ENCODE results near the gene NEDD4L. TPM values are rescaled to one million over a fixed set of nuclear protein-coding genes. Genes with fewer than 3 reads are reported as not detected.

Gene NEDD4L
- total RNA-seq, 6 experiments from 2014 or later = 11.2 to 28.1 (median 15.7) TPM

DNA sequence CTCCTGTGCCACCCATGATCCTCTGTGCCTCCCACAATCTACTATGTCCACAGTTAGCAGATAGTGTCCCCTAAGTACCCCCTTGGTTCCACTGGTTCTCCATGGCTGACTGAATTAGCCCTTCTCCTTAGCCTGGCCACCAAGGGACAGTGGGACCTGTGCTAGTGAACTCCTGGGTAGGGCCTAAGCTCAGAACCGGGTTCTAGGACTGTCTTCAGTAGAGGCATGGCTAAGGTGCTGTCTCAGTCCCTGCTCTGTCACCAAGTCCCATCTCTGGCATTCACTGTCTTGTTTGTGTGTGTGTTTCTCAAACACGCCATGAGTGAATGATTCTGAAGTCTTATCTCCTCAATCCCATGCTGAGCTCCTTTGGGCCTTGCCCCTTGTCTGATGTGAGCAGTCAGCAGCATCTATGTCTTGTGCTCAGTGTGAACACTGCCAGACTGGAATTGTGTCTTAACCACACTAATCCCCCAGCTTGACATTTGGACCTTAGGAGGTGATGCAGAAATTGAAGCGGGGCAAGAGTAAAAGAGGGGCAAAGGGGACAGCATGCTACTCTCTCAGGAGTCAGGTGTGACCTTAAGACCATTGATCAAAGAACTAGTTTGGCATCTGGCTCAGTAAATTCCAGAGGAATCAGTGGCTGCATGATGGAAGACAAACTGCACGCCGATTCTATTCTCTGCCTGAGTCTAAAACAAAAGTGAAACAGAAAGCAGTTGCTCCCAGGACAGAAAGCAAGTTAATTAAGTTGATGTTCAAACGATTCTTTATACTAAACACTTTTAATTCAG, 394.3 kb downstream of the NEDD4L start:
- peak overlapping the region; percentile 80 for H3K4me3 Mint-ChIP-seq
- TF ChIP-seq, protein P1, sequence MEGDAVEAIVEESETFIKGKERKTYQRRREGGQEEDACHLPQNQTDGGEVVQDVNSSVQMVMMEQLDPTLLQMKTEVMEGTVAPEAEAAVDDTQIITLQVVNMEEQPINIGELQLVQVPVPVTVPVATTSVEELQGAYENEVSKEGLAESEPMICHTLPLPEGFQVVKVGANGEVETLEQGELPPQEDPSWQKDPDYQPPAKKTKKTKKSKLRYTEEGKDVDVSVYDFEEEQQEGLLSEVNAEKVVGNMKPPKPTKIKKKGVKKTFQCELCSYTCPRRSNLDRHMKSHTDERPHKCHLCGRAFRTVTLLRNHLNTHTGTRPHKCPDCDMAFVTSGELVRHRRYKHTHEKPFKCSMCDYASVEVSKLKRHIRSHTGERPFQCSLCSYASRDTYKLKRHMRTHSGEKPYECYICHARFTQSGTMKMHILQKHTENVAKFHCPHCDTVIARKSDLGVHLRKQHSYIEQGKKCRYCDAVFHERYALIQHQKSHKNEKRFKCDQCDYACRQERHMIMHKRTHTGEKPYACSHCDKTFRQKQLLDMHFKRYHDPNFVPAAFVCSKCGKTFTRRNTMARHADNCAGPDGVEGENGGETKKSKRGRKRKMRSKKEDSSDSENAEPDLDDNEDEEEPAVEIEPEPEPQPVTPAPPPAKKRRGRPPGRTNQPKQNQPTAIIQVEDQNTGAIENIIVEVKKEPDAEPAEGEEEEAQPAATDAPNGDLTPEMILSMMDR (IDR thresholded peaks at IDR 0.05) = no peak
- peak overlapping the region; percentile 4 for H3K27ac Mint-ChIP-seq
- no peak for DNase-seq
- H3K4me1 Mint-ChIP-seq (ENCODE audit: low read depth) = peaks cover 12% of the 10 kb centered on the region
- no peaks in the 10 kb centered on the region for H3K36me3 Mint-ChIP-seq (ENCODE audit: low read depth)
- no peaks in the 10 kb centered on the region for H3K9me3 Mint-ChIP-seq
- peaks cover 8% of the 10 kb centered on the region for H3K27me3 Mint-ChIP-seq (ENCODE audit: insufficient read depth)

DNA sequence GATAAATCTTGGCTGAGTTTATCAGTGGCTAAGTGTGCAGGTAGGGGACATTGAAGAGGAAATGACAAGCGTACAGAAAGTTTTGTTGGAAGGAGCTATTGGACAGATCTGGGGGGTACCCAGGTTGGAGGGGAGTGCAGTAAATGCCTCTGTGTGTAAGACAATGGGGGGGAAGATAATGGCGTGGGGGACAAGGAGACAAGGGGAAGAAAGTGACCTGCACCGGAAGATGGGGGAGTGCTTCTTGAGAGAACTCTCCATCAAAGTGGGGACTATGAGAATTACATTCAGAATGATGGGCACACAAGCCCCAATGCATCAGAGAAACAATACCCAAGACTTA, 394.9 kb downstream of the NEDD4L start:
- TF ChIP-seq, protein P1 (IDR thresholded peaks at IDR 0.05) = no peak
- no peaks in the 10 kb centered on the region for H3K36me3 Mint-ChIP-seq (ENCODE audit: low read depth)
- peaks cover 8% of the 10 kb centered on the region for H3K27me3 Mint-ChIP-seq (ENCODE audit: insufficient read depth)
- H3K9me3 Mint-ChIP-seq = no peaks in the 10 kb centered on the region
- H3K27ac Mint-ChIP-seq = peak overlapping the region; percentile 4
- peaks cover 12% of the 10 kb centered on the region for H3K4me1 Mint-ChIP-seq (ENCODE audit: low read depth)
- peak overlapping the region; percentile 80 for H3K4me3 Mint-ChIP-seq
- DNase-seq = no peak

DNA sequence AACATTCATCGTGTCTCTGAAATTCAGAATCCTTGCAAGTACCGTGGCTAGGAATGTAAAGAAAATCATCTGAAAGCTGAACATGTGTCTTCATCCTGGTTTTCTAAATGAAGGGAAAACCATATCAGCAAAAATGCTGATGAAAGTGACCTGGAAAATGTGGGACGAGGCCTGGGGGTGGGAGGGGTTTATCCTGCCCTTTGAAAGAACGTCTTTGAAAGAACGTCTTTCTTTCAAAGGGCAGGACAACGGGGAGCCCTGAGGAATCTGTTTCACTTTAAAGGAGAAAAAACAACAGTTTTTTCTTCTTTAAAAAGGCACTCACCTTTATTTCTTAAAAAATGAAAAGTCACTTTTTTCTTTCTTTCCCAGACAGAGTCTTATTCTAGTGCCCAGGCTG, 399.6 kb downstream of the NEDD4L start:
- no peak for DNase-seq
- no peaks in the 10 kb centered on the region for H3K36me3 Mint-ChIP-seq (ENCODE audit: low read depth)
- peaks cover 23% of the 10 kb centered on the region for H3K4me1 Mint-ChIP-seq (ENCODE audit: low read depth)
- TF ChIP-seq, protein P1 (IDR thresholded peaks at IDR 0.05) = no peak
- peaks cover 6% of the 10 kb centered on the region for H3K27me3 Mint-ChIP-seq (ENCODE audit: insufficient read depth)
- peak overlapping the region; percentile 26; the same call in 1 of the 2 replicates for H3K4me3 Mint-ChIP-seq
- no peaks in the 10 kb centered on the region for H3K9me3 Mint-ChIP-seq
- no peak overlapping the region for H3K27ac Mint-ChIP-seq

DNA sequence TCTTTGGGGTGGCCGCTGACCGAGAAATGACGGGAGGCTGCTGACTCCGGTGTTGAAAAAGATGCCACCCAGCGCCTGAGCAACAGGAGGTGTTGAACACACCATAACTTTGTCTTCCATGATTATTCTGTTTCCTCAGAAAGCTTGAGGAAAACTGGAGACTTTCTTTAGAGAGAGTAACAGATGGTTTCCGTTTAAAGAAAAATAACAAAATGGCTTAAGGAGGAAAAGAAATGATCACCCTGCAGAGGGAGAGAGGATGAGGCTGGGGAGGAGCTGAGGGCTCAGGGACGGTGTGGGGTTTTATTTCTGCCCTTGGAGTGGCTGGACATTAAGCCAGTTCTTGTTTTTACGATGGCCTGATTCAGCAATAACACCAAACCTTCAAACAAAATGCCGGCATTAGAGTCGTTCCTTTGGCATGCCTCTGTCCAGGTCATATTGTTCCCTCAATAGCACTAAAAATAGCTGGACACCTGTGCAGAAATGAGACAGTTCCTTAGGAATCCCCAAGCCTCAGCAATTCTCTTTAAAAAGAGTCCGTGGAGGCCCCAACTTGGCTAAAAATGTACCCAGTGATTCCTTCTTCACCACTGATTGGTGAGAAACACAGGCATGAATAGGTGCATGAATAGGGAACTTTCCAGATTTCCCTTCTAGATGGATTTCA, 402.5 kb downstream of the NEDD4L start:
- DNase-seq = no peak
- H3K36me3 Mint-ChIP-seq (ENCODE audit: low read depth) = no peaks in the 10 kb centered on the region
- H3K4me3 Mint-ChIP-seq = no peak overlapping the region
- H3K9me3 Mint-ChIP-seq = no peaks in the 10 kb centered on the region
- H3K27ac Mint-ChIP-seq = no peak overlapping the region
- TF ChIP-seq, protein P1 (IDR thresholded peaks at IDR 0.05) = no peak
- peaks cover 26% of the 10 kb centered on the region for H3K4me1 Mint-ChIP-seq (ENCODE audit: low read depth)
- peaks cover 23% of the 10 kb centered on the region for H3K27me3 Mint-ChIP-seq (ENCODE audit: insufficient read depth)

DNA sequence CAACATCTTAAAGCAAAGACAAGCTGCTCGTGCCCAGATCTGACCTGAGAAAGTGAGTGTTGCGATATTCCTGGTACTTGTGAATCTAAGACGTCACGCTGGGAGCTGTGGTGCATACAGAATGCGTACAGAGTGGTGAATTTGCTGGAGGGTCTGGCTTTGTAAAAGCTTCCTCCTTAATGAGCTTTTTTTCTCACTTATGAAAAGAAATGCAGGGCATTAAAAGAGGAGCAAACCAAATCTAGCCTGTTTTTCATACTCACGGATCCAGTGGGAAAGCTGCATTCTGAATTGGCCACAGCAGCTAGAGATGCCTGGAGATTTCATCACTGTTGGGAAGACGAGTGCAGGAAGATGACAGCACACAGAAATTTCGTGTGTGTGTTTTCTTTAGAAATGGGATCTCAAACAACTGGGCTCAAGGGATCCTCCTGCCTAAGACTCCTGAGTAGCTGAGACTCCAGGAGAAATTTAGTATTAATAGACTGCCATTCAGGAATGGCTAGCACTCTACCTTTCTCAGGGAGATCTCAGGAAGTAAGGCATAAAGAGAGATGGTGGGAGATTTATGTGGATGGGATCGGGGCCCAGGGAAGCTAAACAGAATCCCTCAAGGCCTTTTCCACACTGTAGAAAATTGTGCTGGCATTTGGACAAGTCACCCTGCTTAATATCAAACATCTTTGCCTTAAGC, 403.5 kb downstream of the NEDD4L start:
- TF ChIP-seq, protein P1 (IDR thresholded peaks at IDR 0.05) = no peak
- Mint-ChIP-seq H3K9me3 (no peaks in the 10 kb centered on the region), H3K4me1 (ENCODE audit: low read depth) (peaks cover 26% of the 10 kb centered on the region), H3K4me3 (no peak overlapping the region; the same call in 1 of the 2 replicates), H3K36me3 (ENCODE audit: low read depth) (no peaks in the 10 kb centered on the region), H3K27ac (no peak overlapping the region), H3K27me3 (ENCODE audit: insufficient read depth) (peaks cover 25% of the 10 kb centered on the region)
- DNase-seq = no peak
